Measurements from ENCODE around the gene FAM3D. TPM values are rescaled to one million over a fixed set of nuclear protein-coding genes. Genes with fewer than 3 reads are reported as not detected.

Gene FAM3D
- total RNA-seq, 1 donor from 2014 or later = not detected

DNA sequence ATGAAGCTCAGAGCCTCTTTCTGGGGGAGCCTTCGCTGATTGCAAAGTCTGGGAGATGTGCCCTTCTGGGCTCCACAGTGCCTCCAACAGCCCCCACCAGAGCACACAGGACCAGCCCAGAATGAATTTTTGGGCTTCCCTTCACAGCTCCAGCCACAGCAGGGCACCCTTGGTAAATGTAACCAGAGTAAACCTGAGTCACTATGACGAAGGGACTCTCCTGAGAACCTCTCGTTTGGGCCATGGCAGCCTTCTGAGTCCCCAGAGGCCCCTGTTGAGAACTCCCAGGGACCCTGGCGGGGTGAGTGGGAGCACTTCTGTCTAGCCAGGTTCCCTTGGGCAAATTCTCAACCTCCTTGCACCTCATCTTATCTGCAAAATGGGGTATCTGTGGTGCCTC is 20.8 kb downstream of the FAM3D start:
- DNase-seq (ENCODE audit: low spot score) = no peak
- H3K27ac Mint-ChIP-seq (ENCODE audit: unreplicated experiment) = no peak overlapping the region
- no peaks in the 10 kb centered on the region for H3K36me3 Mint-ChIP-seq (ENCODE audit: low read depth)
- H3K9me3 Mint-ChIP-seq (ENCODE audit: low read depth) = peaks cover 3% of the 10 kb centered on the region
- H3K27me3 Mint-ChIP-seq (ENCODE audit: low read depth) = no peaks in the 10 kb centered on the region
- no peak overlapping the region for H3K4me3 Mint-ChIP-seq (ENCODE audit: unreplicated experiment)
- TF ChIP-seq, protein P1, sequence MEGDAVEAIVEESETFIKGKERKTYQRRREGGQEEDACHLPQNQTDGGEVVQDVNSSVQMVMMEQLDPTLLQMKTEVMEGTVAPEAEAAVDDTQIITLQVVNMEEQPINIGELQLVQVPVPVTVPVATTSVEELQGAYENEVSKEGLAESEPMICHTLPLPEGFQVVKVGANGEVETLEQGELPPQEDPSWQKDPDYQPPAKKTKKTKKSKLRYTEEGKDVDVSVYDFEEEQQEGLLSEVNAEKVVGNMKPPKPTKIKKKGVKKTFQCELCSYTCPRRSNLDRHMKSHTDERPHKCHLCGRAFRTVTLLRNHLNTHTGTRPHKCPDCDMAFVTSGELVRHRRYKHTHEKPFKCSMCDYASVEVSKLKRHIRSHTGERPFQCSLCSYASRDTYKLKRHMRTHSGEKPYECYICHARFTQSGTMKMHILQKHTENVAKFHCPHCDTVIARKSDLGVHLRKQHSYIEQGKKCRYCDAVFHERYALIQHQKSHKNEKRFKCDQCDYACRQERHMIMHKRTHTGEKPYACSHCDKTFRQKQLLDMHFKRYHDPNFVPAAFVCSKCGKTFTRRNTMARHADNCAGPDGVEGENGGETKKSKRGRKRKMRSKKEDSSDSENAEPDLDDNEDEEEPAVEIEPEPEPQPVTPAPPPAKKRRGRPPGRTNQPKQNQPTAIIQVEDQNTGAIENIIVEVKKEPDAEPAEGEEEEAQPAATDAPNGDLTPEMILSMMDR (IDR thresholded peaks at IDR 0.05) = no peak
- peaks cover 14% of the 10 kb centered on the region for H3K4me1 Mint-ChIP-seq (ENCODE audit: low read depth)

DNA sequence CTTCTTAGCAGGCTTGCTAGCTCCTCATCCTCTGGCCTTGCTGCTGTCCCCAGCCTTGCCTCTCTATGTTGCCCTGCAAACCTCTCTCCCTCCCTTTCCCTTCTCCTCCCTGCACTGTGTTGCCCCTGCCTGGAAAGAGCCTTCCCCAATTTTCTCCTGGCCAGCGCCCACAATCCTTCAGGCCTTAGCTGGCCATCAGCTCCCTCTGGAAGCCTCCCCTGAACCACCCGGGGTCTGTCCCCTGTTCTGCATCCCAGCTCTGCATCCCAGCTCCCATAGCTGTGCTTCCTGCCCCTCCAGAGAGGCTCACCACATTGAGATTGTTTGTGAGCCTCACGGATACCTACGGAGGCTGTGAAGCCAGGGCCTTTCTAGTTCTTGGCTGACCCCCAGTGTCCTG is 23.7 kb downstream of the FAM3D start:
- Mint-ChIP-seq H3K36me3 (ENCODE audit: low read depth) (no peaks in the 10 kb centered on the region), H3K4me1 (ENCODE audit: low read depth) (peaks cover 33% of the 10 kb centered on the region), H3K9me3 (ENCODE audit: low read depth) (peaks cover 1% of the 10 kb centered on the region), H3K27ac (ENCODE audit: unreplicated experiment) (no peak overlapping the region), H3K4me3 (ENCODE audit: unreplicated experiment) (no peak overlapping the region), H3K27me3 (ENCODE audit: low read depth) (no peaks in the 10 kb centered on the region)
- DNase-seq (ENCODE audit: low spot score) = no peak
- TF ChIP-seq, protein P1 (IDR thresholded peaks at IDR 0.05) = no peak

GRCh38 chr3:58640700-58641372 is 25.7 kb downstream of the FAM3D start:
- H3K4me1 Mint-ChIP-seq (ENCODE audit: low read depth) = peaks cover 26% of the 10 kb centered on the region

GRCh38 chr3:58639842-58640241 is 26.7 kb downstream of the FAM3D start:
- Mint-ChIP-seq H3K4me3 (ENCODE audit: unreplicated experiment) (no peak overlapping the region), H3K27me3 (ENCODE audit: low read depth) (peaks cover 2% of the 10 kb centered on the region), H3K9me3 (ENCODE audit: low read depth) (no peaks in the 10 kb centered on the region), H3K36me3 (ENCODE audit: low read depth) (no peaks in the 10 kb centered on the region), H3K4me1 (ENCODE audit: low read depth) (peaks cover 26% of the 10 kb centered on the region), H3K27ac (ENCODE audit: unreplicated experiment) (no peak overlapping the region)
- TF ChIP-seq, protein P1 (IDR thresholded peaks at IDR 0.05) = no peak
- no peak for DNase-seq (ENCODE audit: low spot score)

More at GRCh38 chr3:58640700-58641372, 25.7 kb downstream of the FAM3D start:
- TF ChIP-seq, protein P1 (IDR thresholded peaks at IDR 0.05) = peak; percentile 97
- no peaks in the 10 kb centered on the region for H3K9me3 Mint-ChIP-seq (ENCODE audit: low read depth)
- DNase-seq (ENCODE audit: low spot score) = no peak
- H3K4me3 Mint-ChIP-seq (ENCODE audit: unreplicated experiment) = peak overlapping the region; percentile 25
- H3K36me3 Mint-ChIP-seq (ENCODE audit: low read depth) = no peaks in the 10 kb centered on the region
- peaks cover under 1% of the 10 kb centered on the region for H3K27me3 Mint-ChIP-seq (ENCODE audit: low read depth)
- no peak overlapping the region for H3K27ac Mint-ChIP-seq (ENCODE audit: unreplicated experiment)

GRCh38 chr3:58639001-58639400 is 27.6 kb downstream of the FAM3D start:
- Mint-ChIP-seq H3K4me1 (ENCODE audit: low read depth) (peaks cover 26% of the 10 kb centered on the region), H3K27ac (ENCODE audit: unreplicated experiment) (no peak overlapping the region), H3K4me3 (ENCODE audit: unreplicated experiment) (no peak overlapping the region), H3K36me3 (ENCODE audit: low read depth) (no peaks in the 10 kb centered on the region), H3K27me3 (ENCODE audit: low read depth) (peaks cover 2% of the 10 kb centered on the region), H3K9me3 (ENCODE audit: low read depth) (no peaks in the 10 kb centered on the region)
- TF ChIP-seq, protein P1 (IDR thresholded peaks at IDR 0.05) = no peak
- DNase-seq (ENCODE audit: low spot score) = no peak

Measured in chondrocyte (in vitro differentiated cells).